Esophagus squamous epithelium (tissue), 4 donors: Measurements from ENCODE around the gene NOTUM.

ENCODE experiments used
- CTCF ChIP-seq, 6 experiments: fragments of 450-650 bp in 4 of 6; fragments of 200-600 bp in 2 of 6; sonication (generic) in 2 of 6; IDR thresholded peaks; one replicate each; pipeline ENCODE4 v1.5.1; 2016 to 2019; ENCODE audit warnings: antibody characterized with exemption in 6 of 6, mild to moderate bottlenecking in 4 of 6, moderate library complexity in 4 of 6
- POLR2A ChIP-seq, 4 donors: fragments of 450-650 bp; IDR thresholded peaks; one replicate each; pipeline ENCODE4 v1.6.1; 2017; ENCODE audit warnings: antibody characterized with exemption in 4 of 4, mild to moderate bottlenecking in 4 of 4, moderate library complexity in 3 of 4

GRCh38 chr17:81998691-81999438, 37.9 kb upstream of the NOTUM start:
- TF ChIP-seq CTCF (IDR thresholded peaks at IDR 0.05) (no peak), POLR2A (IDR thresholded peaks at IDR 0.05) (no peak)
